BLaER1 treated with 17β-estradiol and CSF1 and Interleukin-3, amounts not matched to agents 10 nM and 100 nM (cell line): ENCODE measurements around the gene CSNK1G1.
"Not testable (repeated sequence)": the region's sequence is repeated elsewhere in the genome, so short reads cannot be mapped to it uniquely, and the experiment has no call there.

Experiments used
- H3K27ac ChIP-seq, 11 experiments: shearing (Covaris generic); formaldehyde crosslinking; 2 replicates each; pipeline ENCODE4 v1.8.1; 2022
- H3K27me3 ChIP-seq, 11 experiments: shearing (Covaris generic); formaldehyde crosslinking; 2 replicates each; pipeline ENCODE4 v1.8.1; 2022
- H3K36me3 ChIP-seq, 11 experiments: shearing (Covaris generic); formaldehyde crosslinking; 2 replicates each; pipeline ENCODE4 v1.8.1; 2022
- H3K4me1 ChIP-seq, 10 experiments: shearing (Covaris generic); formaldehyde crosslinking; 2 replicates each; pipeline ENCODE4 v1.8.1; 2022
- H3K4me2 ChIP-seq, 11 experiments: shearing (Covaris generic); formaldehyde crosslinking; 2 replicates each; pipeline ENCODE4 v1.8.1; 2022
- H3K4me3 ChIP-seq, 10 experiments: shearing (Covaris generic); formaldehyde crosslinking; 2 replicates each; pipeline ENCODE4 v1.8.1; 2022
- H3K9ac ChIP-seq, 11 experiments: shearing (Covaris generic); formaldehyde crosslinking; 2 replicates each; pipeline ENCODE4 v1.8.1; 2022
- H3K9me3 ChIP-seq, 11 experiments: shearing (Covaris generic); formaldehyde crosslinking; replicated peaks in 1 of 11; 2 replicates each; pipeline ENCODE4 v1.8.1; 2022
- H4K20me1 ChIP-seq, 11 experiments: shearing (Covaris generic); formaldehyde crosslinking; 2 replicates each; pipeline ENCODE4 v1.8.1; 2022
- Cebpa-rat ChIP-seq, 11 experiments: shearing (Covaris generic); IDR thresholded peaks; 2 replicates each; pipeline ENCODE4 v1.8.1; 2022

The CSNK1G1 gene

GRCh38 chr15:64355944-64356709, at the start of gene CSNK1G1:
CSNK1G1 (minus strand) TSS chr15:64356173; CDS start chr15:64300499, 55,674 bp downstream.
- H3K27me3 ChIP-seq: no peaks in the 10 kb centered on the region
- peaks cover 23 to 33% (median 29%) of the 10 kb centered on the region in 10 experiments for H3K4me1 ChIP-seq
- TF ChIP-seq Cebpa-rat (IDR thresholded peaks at IDR 0.05): peak in 1 of 11 experiments; percentile 35; a peak in 1 of 22 replicates
- peak within 1 kb of the TSS; percentile 78 to 92 (median 85) for H3K4me2 ChIP-seq
- H3K27ac ChIP-seq: peak within 1 kb of the TSS; percentile 72 to 85 (median 82)
- peaks cover 0 to 26% (median 8%) of the 10 kb centered on the region in 11 experiments; a peak in 12 of 22 replicates for H4K20me1 ChIP-seq
- peak within 1 kb of the TSS; percentile 78 to 93 (median 88) for H3K9ac ChIP-seq
- H3K9me3 ChIP-seq: no peaks in the 10 kb centered on the region
- peak within 1 kb of the TSS; percentile 82 to 99 (median 90) for H3K4me3 ChIP-seq
- peaks cover 0 to 33% (median 12%) of the 10 kb centered on the region in 11 experiments; a peak in 10 of 22 replicates for H3K36me3 ChIP-seq

GRCh38 chr15:64400583-64400982, 44.6 kb upstream of the CSNK1G1 start:
- Histone ChIP-seq H3K27ac (no peak overlapping the region), H3K4me3 (no peak overlapping the region), H3K4me1 (no peaks in the 10 kb centered on the region), H4K20me1 (peaks cover 0 to 15% (median 0%) of the 10 kb centered on the region in 11 experiments; a peak in 2 of 22 replicates), H3K36me3 (peaks cover 87 to 100% (median 99%) of the 10 kb centered on the region in 11 experiments), H3K4me2 (no peak overlapping the region), H3K9me3 (no peaks in the 10 kb centered on the region), H3K27me3 (no peaks in the 10 kb centered on the region), H3K9ac (no peak overlapping the region)
- TF ChIP-seq Cebpa-rat (IDR thresholded peaks at IDR 0.05): no peak

DNA sequence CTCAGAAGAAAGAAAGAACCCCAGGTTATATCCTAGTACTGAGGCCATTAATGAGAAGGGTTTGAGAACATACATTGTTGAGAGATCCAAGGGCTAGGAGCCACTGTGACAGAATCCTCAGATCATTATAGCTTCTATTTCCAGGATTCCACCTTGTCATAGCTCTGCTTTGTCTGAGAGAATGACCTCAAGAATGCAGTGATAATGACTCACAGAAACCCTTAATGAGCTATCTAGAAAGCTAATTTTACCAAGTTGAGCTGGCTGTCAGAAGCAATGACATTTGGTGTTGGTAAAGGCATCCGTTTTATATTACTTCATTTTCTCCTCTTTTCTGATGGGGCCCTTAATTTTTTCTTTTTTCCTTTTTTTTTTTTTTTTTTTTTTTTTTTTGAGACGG, 42.6 kb upstream of the CSNK1G1 start:
- Histone ChIP-seq H3K27ac (no peak overlapping the region), H3K9me3 (no peaks in the 10 kb centered on the region), H4K20me1 (peaks cover 0 to 21% (median 0%) of the 10 kb centered on the region in 11 experiments; a peak in 2 of 22 replicates), H3K4me2 (no peak overlapping the region), H3K27me3 (no peaks in the 10 kb centered on the region), H3K36me3 (peaks cover 92 to 100% (median 99%) of the 10 kb centered on the region in 11 experiments), H3K9ac (no peak overlapping the region), H3K4me3 (no peak overlapping the region), H3K4me1 (no peaks in the 10 kb centered on the region)
- no peak for TF ChIP-seq Cebpa-rat (IDR thresholded peaks at IDR 0.05)

DNA sequence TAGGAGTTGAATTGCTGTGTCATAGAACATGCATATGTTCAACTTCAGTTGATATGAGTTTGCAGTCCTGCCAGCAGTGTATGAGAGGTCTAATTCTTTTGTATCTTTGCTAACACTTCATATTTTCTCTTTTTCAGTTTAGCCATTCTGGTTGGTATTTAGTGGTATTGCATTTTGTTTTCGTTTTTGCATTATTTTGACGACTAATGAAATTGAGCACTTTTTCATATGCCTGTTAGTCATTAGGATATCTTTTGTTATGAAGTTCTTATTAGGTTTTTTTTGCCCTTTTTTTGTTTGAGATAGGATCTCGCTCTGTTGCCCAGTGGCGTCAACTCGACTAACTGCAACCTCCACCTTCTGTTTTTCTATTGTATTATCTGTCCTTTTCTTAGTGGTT, 40.8 kb upstream of the CSNK1G1 start:
- Histone ChIP-seq H3K4me2 (no peak overlapping the region), H3K4me1 (peaks cover 0 to 5% (median 0%) of the 10 kb centered on the region in 10 experiments; a peak in 4 of 20 replicates), H3K9me3 (no peaks in the 10 kb centered on the region), H3K9ac (no peak overlapping the region), H3K27ac (no peak overlapping the region), H3K36me3 (peaks cover 77 to 100% (median 88%) of the 10 kb centered on the region in 11 experiments), H4K20me1 (peaks cover 0 to 31% (median 0%) of the 10 kb centered on the region in 11 experiments; a peak in 5 of 22 replicates), H3K27me3 (no peaks in the 10 kb centered on the region), H3K4me3 (no peak overlapping the region)
- TF ChIP-seq Cebpa-rat (IDR thresholded peaks at IDR 0.05): no peak

DNA sequence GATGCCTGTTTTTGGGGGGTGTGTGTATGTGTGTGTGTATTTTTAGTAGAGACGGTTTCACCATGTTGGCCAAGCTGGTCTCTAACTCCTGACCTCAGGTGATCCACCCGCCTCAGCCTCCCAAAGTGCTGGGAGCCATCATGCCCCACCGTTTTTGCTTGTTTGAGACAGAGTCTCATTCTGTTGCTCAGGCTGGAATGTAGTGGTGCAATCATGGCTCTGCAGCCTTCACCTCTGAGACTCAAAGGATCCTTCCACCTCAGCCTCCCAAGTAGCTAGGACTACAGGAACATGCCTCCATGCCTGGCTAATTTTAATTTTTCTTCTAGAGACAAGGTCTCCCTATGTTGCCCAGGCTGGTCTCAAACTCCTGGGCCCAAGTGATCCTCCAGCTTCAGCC, 36.5 kb upstream of the CSNK1G1 start:
- not testable (repeated sequence) for H3K9ac ChIP-seq

GRCh38 chr15:64389036-64389435, 33.1 kb upstream of the CSNK1G1 start:
- Histone ChIP-seq H3K4me2 (peak overlapping the region; percentile 74 to 97 (median 91)), H3K4me1 (peaks cover 27 to 43% (median 34%) of the 10 kb centered on the region in 10 experiments), H4K20me1 (peaks cover 0 to 16% (median 0%) of the 10 kb centered on the region in 11 experiments; a peak in 5 of 22 replicates), H3K27me3 (no peaks in the 10 kb centered on the region; a peak in 1 of 22 replicates), H3K9ac (peak overlapping the region in 3 of 11 experiments; percentile 84 to 89 (median 85); a peak in 4 of 22 replicates), H3K27ac (peak overlapping the region in 2 of 11 experiments; percentile 12 to 75; a peak in 4 of 22 replicates), H3K4me3 (peak overlapping the region in 9 of 10 experiments; percentile 10 to 96 (median 85); a peak in 12 of 20 replicates), H3K36me3 (peaks cover 3 to 35% (median 12%) of the 10 kb centered on the region in 11 experiments; a peak in 20 of 22 replicates), H3K9me3 (peaks cover 0 to 8% (median 0%) of the 10 kb centered on the region in 11 experiments; a peak in 2 of 22 replicates)
- TF ChIP-seq Cebpa-rat (IDR thresholded peaks at IDR 0.05): no peak

More for the DNA sequence above, 36.5 kb upstream of the CSNK1G1 start:
- not testable (repeated sequence) for H3K4me2 ChIP-seq, H3K27ac ChIP-seq, H3K4me3 ChIP-seq, H3K9me3 ChIP-seq, H3K27me3 ChIP-seq
- peaks cover 23 to 38% (median 28%) of the 10 kb centered on the region in 10 experiments for H3K4me1 ChIP-seq
- H3K36me3 ChIP-seq: peaks cover 35 to 70% (median 45%) of the 10 kb centered on the region in 11 experiments
- peaks cover 0 to 29% (median 0%) of the 10 kb centered on the region in 11 experiments; a peak in 5 of 22 replicates for H4K20me1 ChIP-seq

DNA sequence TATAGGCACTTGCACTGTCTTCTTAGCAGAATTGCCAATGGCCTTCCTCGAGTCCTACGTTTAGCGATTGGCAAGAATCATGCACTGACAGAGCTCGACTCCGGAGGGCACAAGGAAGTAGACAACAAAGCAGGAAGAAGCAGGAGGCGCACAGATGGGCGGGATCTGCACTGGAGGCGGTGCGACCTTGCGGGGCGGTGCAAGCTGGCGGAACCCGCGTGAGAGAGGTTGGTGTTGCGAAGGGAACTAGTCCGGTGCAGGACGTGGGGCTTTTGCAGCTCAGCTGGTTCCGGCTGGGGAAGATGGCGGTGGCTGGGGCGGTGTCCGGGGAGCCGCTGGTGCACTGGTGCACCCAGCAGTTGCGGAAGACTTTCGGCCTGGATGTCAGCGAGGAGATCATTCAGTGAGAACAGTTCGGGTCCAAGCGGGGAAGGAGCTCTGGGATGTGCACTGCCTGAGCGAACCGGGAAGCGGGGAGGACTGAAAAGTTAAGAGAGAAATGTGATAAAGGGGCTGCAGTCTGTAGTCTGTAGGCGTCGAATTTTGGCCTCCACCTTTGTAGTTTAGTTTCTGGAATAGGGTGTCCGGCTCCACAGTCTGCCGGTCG, 31.7 kb upstream of the CSNK1G1 start, which contains the start of gene TRIP4:
TRIP4 (plus strand) TSS at position 275 of the 607 bp plus-strand sequence; CDS start at position 303, 28 bp downstream.
- H3K4me2 ChIP-seq: peak within 1 kb of the TSS; percentile 74 to 97 (median 91)
- peaks cover 0 to 22% (median 3%) of the 10 kb centered on the region in 11 experiments; a peak in 8 of 22 replicates for H3K36me3 ChIP-seq
- H4K20me1 ChIP-seq: peaks cover 0 to 12% (median 0%) of the 10 kb centered on the region in 11 experiments; a peak in 5 of 22 replicates
- H3K4me1 ChIP-seq: peaks cover 27 to 43% (median 34%) of the 10 kb centered on the region in 10 experiments
- peak within 1 kb of the TSS; percentile 52 to 80 (median 75); a peak in 21 of 22 replicates for H3K27ac ChIP-seq
- peaks cover 0 to 8% (median 0%) of the 10 kb centered on the region in 11 experiments; a peak in 2 of 22 replicates for H3K9me3 ChIP-seq
- peak within 1 kb of the TSS; percentile 75 to 89 (median 82) for H3K9ac ChIP-seq
- H3K27me3 ChIP-seq: no peaks in the 10 kb centered on the region; a peak in 1 of 22 replicates
- TF ChIP-seq Cebpa-rat (IDR thresholded peaks at IDR 0.05): no peak
- peak within 1 kb of the TSS; percentile 72 to 96 (median 86) for H3K4me3 ChIP-seq

DNA sequence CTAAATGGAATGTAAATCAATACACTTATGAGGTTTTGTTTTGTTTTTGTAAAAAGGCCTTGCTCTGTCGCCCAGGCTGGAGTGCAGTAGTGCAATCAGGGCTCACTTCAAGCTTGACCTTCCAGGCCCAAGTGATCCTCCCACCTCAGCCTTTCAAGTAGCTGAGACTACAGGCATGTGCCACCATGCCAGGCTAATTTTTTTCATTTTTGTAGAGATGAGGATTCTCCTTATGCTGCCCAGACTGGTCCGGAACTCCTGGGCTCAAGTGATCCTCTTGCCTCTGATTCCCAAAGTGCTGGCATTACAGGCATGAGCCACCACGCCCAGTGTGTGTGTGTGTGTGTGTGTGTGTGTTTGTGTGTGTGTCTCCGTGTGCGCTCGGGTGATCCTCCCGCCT, 30.3 kb upstream of the CSNK1G1 start:
- no peak for TF ChIP-seq Cebpa-rat (IDR thresholded peaks at IDR 0.05)
- Histone ChIP-seq H3K27me3 (no peaks in the 10 kb centered on the region; a peak in 1 of 22 replicates), H3K4me1 (peaks cover 31 to 44% (median 40%) of the 10 kb centered on the region in 10 experiments), H3K36me3 (peaks cover 0 to 13% (median 0%) of the 10 kb centered on the region in 11 experiments; a peak in 2 of 22 replicates), H3K9ac (no peak overlapping the region), H3K9me3 (peaks cover 0 to 8% (median 0%) of the 10 kb centered on the region in 11 experiments; a peak in 2 of 22 replicates), H3K4me3 (peak overlapping the region in 1 of 10 experiments; percentile 85; a peak in 1 of 20 replicates), H4K20me1 (no peaks in the 10 kb centered on the region), H3K27ac (no peak overlapping the region), H3K4me2 (peak overlapping the region in 4 of 11 experiments; percentile 46 to 92 (median 52); a peak in 5 of 22 replicates)
